Stimulated activated CD4-positive, alpha-beta T cell treated with anti-CD3 and anti-CD28 coated beads, Interleukin-2, amount 100 ng/mL, for 24 hours (primary cell): Measurements from ENCODE around the gene KRTAP1-3.
"Not testable (repeated sequence)": the region's sequence is repeated elsewhere in the genome, so short reads cannot be mapped to it uniquely, and the experiment has no call there.

ENCODE experiments used
- DNase-seq, 2 donors: peaks; one replicate each; pipeline ENCODE4 v3.0.0-alpha.2; 2020

KRTAP1-3 gene

GRCh38 chr17:41034346-41034935, at the start of gene KRTAP1-3:
Gene KRTAP1-3, minus strand, starts transcription at chr17:41034874. Its CDS starts 53 bp downstream, at chr17:41034821.
- DNase-seq: not testable (repeated sequence)

- DNase-seq: not testable (repeated sequence)
Observed at GRCh38 chr17:41084100-41084856, 49.6 kb upstream of the KRTAP1-3 start, which contains the start of gene KRTAP4-7. Gene KRTAP4-7, plus strand, starts transcription at chr17:41084150. Its CDS starts 57 bp downstream, at chr17:41084207.

DNA sequence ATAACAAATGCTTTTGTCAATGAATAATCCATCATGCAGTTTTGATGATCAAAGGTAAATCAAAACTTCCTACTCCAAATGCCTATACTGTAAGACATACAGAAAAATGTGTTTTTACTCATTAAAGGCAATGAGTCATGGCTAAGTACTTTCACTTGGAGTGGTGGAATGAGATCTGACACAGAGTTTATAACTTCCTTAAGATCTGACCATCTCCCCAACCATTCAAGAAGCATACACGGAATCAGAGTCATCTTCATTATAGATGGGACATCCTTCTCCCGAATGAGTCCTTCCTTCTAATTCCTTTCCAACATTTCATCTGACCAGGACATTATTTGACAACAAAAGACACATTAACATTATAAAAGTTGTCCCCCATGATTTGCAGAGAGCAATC, 48.8 kb upstream of the KRTAP1-3 start:
- DNase-seq: not testable (repeated sequence)

DNA sequence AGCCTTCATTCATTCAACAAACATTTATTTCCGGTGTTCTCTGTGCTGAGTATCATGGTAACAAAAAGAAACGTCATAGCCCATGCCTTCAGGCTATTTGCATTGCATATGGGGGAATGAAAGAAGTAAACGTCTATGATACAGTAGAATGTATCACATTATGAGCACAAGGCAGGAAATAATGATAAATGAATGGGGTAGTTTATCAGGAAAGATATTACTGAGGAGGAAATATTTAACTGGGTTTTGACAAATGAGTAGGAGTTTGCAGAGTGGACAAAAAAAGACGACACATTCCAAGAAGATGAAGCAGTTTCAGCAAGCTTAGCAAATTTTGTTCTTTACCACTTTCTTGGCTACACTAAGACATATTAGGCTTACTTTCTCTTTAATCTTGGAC, 48.0 kb upstream of the KRTAP1-3 start:
- no peak for DNase-seq

GRCh38 chr17:41076788-41077187, 42.1 kb upstream of the KRTAP1-3 start:
- no peak for DNase-seq

- DNase-seq: no peak
Observed at GRCh38 chr17:41073676-41074075, 39.0 kb upstream of the KRTAP1-3 start.

DNA sequence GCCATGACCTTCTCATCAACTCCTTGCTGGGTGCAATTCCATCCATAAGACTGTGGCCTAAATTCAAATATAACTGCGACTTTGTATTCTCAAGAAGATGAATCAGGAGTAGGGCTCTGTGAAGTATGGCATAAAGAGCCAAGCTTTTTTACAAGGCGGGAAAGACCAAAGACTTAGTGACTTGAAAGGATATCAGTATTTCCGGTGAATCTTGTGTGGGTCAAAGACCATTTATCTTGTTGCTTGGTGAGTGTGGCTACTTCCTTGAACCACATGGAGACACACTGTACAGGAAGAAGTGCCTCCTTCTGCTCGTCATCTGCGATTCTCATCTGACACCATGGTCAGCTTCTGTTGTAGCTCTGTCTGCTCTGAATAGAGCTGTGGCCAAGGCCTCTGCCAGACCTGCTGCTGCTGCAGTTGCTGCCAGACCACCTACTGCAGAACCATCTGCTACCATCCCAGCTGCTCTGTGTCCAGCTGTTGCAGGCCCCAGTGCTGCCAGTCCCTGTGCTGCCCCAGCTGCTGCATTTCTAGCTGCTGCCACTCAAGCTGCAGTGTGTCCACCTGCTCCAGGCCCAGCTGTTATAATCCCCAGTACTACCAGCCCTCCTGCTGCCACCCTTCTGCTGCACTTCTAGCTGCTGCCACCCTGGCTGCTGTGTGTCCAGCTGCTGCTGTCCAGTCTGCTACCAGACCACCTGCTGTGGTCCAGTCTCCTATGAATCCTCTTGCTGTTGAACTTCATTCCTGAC, 37.1 kb upstream of the KRTAP1-3 start:
- DNase-seq: no peak

DNA sequence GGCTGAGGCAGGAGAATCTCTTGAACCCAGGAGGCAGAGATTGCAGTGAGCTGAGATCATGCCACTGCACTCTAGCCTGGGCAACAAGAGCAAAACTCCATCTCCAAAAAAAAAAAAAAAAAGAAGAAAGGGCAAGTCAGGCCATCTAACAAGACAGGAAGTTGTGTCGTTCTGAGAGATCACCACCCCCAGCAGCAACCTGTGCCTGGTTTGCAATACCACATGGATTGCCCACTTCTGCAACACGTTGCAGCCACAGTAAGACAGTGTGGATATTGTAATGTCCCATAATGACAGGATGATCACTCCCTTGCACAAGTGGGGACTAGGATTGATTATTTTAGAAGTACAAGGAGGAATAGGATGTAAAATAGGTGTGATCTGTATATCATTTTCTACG, 34.4 kb upstream of the KRTAP1-3 start:
- DNase-seq: no peak

DNA sequence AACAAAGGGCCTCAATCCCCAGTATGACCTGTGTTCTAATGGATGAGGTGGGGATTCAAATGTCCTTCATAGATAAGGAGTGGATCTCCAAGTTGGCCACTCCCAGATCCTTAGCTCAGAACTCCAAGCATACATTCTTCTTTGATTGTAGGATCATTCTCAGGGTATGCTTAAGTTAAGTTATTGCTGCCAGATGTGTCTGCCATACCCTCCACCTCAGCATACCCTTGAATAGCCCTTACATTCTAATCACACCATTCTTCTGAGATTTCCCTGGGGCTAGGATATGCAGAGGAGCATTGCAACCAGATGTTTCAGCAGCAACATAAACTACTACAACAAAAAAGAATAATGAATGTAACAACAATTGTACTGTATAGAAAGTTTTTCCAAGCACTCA, 32.6 kb upstream of the KRTAP1-3 start:
- DNase-seq: no peak

DNA sequence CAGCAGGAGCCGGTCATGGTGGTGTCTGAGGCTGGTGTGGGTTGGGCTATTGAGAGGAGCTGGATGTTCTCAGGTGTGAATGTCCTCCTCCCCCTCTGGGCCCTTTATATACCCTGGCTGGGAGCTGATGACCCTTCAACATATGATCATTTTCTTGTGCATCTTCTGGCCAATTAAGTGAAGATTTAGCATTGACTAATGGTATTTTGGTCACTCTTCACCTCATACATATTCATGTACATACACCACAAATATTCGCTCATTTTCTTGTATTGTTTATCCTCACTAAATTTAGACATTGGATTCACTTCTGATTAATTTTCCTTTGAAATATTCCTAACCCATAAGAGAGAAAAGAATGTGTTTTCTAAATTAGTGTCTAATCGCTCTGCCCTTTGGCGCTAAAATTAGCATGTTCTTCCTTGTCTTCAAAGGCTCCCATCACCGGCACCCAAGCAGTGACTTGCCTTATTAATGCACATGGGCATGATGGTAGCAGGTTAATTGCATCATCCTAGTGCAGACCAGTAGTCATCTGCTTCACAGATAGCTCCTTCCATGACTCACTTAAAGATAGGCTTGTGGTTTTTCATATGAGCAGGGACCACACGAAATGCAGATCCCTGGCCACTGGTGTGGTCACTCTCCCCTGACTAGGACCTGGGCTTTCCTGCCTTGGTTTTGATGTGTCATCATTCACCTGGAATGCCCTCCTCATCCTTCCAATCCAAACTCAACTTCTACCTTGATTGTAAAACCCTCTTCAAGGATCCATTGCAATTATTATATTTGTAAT, 31.4 kb upstream of the KRTAP1-3 start, which contains the start of gene KRTAP2-4:
Gene KRTAP2-4 (minus strand): TSS at position 51 of the 796 bp plus-strand sequence. CDS start 34 bp downstream, at position 17.
- DNase-seq: no peak

DNA sequence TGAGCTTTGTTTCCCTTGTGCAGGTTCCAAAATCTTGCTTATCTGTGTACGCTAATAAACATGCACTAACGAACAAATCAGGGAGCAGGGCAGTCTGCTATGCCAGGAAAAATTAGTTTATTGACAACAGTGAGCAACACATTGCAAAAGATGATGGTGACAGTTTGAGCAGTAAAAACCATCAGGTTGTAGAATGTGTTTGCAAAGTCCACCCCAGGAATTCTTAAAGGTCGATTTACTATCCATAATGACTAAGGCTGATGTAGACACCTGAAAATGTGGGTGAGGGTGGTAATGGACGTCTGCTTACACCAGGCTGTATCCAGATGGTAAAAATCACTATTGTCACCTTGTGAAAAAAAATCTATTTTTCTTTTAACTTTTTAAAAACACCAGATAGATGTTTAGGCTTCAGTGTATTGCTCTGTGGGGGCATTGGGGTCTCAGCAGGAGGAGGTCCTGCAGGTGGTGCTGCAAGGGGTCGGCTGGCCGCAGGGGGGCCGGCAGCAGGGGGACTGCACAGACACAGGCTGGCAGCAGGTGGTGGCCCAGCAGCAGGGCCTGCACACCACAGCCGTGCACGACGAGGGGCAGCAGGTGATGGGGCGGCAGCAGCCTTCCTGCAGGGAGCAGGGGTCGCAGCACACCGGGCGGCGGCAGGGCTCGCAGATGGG, 30.5 kb upstream of the KRTAP1-3 start:
- DNase-seq: not testable (repeated sequence)

DNA sequence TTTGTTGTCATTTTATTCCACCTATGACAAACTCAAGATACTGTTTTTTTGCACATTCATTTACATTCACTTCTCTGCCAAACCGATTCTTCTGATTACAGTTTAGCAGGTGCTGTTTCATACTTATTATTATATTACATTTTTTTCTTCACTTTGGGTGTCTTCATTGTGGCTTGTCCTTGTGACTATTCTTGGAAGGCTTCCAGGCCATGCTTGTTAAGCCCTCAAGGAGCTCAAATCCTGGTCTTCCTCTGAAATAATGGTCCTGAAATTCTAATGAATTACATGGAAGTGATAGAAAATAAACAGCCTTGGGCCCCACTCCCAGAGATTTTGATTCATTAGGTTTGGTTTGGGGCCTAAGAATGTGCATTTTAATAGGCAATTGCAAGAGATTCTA, 29.6 kb upstream of the KRTAP1-3 start:
- no peak for DNase-seq

- DNase-seq: no peak
Observed at GRCh38 chr17:41063449-41063848, 28.8 kb upstream of the KRTAP1-3 start.

DNA sequence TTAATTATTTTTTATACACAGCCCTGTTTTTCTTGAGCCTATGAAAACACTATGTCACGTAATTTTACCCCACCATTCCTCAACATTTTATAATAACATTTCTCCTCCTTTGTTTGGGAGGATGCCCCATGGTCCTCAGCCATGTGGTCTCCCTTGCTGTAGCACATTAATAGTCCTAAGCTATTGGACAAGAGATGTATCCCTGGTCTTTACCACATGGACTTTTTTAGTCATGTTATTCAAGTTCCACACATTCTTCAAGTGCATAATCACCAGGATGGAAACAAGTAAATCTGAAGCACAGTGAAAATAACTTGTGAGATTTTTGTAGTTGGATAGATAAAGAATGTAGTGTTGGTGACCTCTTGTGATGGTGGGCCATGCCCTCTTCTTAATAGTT, 27.3 kb upstream of the KRTAP1-3 start:
- no peak for DNase-seq

- no peak for DNase-seq
Observed at GRCh38 chr17:41060052-41060604, 25.5 kb upstream of the KRTAP1-3 start, which contains the start of gene KRTAP2-3. Gene KRTAP2-3, minus strand, starts transcription at chr17:41060114. Its CDS starts 64 bp downstream, at chr17:41060050.

GRCh38 chr17:41059276-41060051, 24.8 kb upstream of the KRTAP1-3 start:
- DNase-seq: not testable (repeated sequence)

DNA sequence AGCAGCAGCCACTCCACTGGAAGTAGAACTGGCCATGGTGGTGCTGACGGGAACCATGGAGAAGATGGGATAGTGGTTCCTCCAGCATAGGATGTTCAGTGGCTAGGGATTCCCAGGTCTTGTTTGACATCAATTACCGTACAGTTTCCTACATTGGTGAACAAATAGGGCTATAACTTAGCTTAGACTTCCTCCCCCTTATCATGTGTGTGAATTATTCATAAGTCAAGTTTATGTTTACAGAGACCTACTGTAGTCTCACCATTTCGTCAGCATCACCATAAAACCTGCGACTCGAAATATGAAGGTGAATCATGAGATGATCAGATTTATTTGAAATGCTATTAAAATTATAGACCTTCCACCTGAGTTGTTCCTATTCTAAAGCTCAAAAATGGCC, 24.1 kb upstream of the KRTAP1-3 start:
- no peak for DNase-seq

DNA sequence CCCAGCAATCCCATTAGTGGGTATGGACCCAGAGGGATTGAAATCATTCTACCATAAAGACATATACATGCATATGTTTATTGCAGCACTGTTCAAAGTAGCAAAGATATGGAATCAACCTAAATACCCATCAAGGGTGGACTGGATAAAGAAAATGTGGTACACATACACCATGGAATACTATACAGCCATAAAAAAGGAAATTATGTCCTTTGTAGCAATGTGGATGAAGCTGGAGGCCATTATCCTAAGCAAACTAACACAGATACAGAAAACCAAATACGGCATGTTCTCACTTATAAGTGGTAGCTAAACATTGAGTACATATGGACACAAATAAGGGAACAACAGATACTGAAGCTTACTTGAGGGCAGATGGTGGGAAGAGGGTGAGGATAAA, 22.9 kb upstream of the KRTAP1-3 start:
- DNase-seq: no peak

- DNase-seq: not testable (repeated sequence)
Observed at GRCh38 chr17:41055130-41055529, 20.5 kb upstream of the KRTAP1-3 start, which contains the start of gene KRTAP2-2. Gene KRTAP2-2, minus strand, starts transcription at chr17:41055230. Its CDS starts 19 bp downstream, at chr17:41055211.

DNA sequence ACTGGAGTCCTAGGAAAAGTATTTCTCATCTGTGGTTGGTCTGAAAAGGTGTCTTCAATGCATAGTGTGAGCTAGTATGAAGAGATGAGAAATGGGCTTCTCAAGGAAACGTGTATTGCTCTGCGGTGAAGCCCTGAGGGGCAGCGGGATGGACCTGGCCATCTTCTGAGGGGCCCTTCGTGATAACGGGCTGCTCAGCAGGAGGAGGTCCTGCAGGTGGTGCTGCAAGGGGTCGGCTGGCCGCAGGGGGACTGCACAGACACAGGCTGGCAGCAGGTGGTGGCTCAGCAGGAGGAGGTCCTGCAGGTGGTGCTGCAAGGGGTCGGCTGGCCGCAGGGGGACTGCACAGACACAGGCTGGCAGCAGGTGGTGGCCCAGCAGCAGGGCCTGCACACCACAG, 19.9 kb upstream of the KRTAP1-3 start:
- not testable (repeated sequence) for DNase-seq

- no peak for DNase-seq
Observed at GRCh38 chr17:41054025-41054424, 19.4 kb upstream of the KRTAP1-3 start.
